Neural cell (in vitro differentiated cells): ENCODE measurements around the gene MAST4. TPM values are rescaled to one million over a fixed set of nuclear protein-coding genes. Genes with fewer than 3 reads are reported as not detected.

Experiments
- H2AFZ ChIP-seq: fragments of 200-600, 300-800 bp; sonication (generic), shearing (Covaris generic); 2 replicates; pipeline ENCODE4 v1.6.0; 2014; ENCODE audit warnings: low read depth, mild to moderate bottlenecking, antibody characterized with exemption, low read length, moderate library complexity
- H3F3A ChIP-seq: fragments of 200-600 bp; shearing (Covaris generic); 2 replicates; pipeline ENCODE4 v1.6.1; 2016; ENCODE audit warnings: mild to moderate bottlenecking, moderate library complexity, mixed read lengths, antibody characterized with exemption, low read length; ENCODE audit not compliant: insufficient read depth, poor library complexity, severe bottlenecking
- H3K27ac ChIP-seq: fragments of 200-600, 300-800 bp; sonication (generic), shearing (Covaris generic); 2 replicates; pipeline ENCODE4 v1.5.1; 2014; ENCODE audit warnings: mild to moderate bottlenecking, low read length, moderate library complexity
- H3K27me3 ChIP-seq: fragments of 300-800, 200-600 bp; sonication (generic), shearing (Covaris generic); 2 replicates; pipeline ENCODE4 v1.6.0; 2014; ENCODE audit warnings: mild to moderate bottlenecking, low read depth, low read length, moderate library complexity; ENCODE audit not compliant: insufficient read depth
- H3K36me3 ChIP-seq: fragments of 300-800, 200-600 bp; sonication (generic), shearing (Covaris generic); 2 replicates; pipeline ENCODE4 v1.5.1; 2014; ENCODE audit warnings: mild to moderate bottlenecking, antibody characterized with exemption, low read length, moderate library complexity; ENCODE audit not compliant: insufficient read depth
- H3K4me2 ChIP-seq: fragments of 300-800, 200-600 bp; sonication (generic), shearing (Covaris generic); 2 replicates; pipeline ENCODE4 v1.6.0; 2014; ENCODE audit warnings: mild to moderate bottlenecking, low read length
- H3K4me3 ChIP-seq: fragments of 300-800, 200-600 bp; sonication (generic), shearing (Covaris generic); 2 replicates; pipeline ENCODE4 v1.5.1; 2014; ENCODE audit warnings: mild to moderate bottlenecking, low read length, moderate library complexity
- H3K79me2 ChIP-seq: fragments of 200-600 bp; shearing (Covaris generic); replicated peaks from 2 replicates; pipeline ENCODE4 v1.6.0; 2014; ENCODE audit warnings: mild to moderate bottlenecking, low read length, moderate library complexity; ENCODE audit not compliant: insufficient read depth
- H3K9ac ChIP-seq: fragments of 300-800, 200-600 bp; sonication (generic), shearing (Covaris generic); 2 replicates; pipeline ENCODE4 v1.6.1; 2016; ENCODE audit warnings: mild to moderate bottlenecking, low read length, mixed read lengths
- H3K9me2 ChIP-seq: fragments of 200-600 bp; shearing (Covaris generic); 2 replicates; pipeline ENCODE4 v1.6.1; 2016; ENCODE audit warnings: mild to moderate bottlenecking, low read length, mixed read lengths; ENCODE audit not compliant: insufficient read depth
- H3K9me3 ChIP-seq: fragments of 200-600, 300-800 bp; sonication (generic), shearing (Covaris generic); 2 replicates; pipeline ENCODE4 v1.6.1; 2016; ENCODE audit warnings: mild to moderate bottlenecking, mixed run types, low read length, moderate library complexity, mixed read lengths
- H4K20me1 ChIP-seq: fragments of 200-600 bp; shearing (Covaris generic); 2 replicates; pipeline ENCODE4 v1.6.1; 2016; ENCODE audit warnings: mild to moderate bottlenecking, mixed run types; ENCODE audit not compliant: insufficient read depth
- CTCF ChIP-seq: fragments of 450-650 bp; IDR thresholded peaks from 2 replicates; pipeline ENCODE4 v1.5.1; 2014; ENCODE audit warnings: antibody characterized with exemption, mild to moderate bottlenecking, moderate library complexity; ENCODE audit not compliant: poor library complexity, severe bottlenecking
- EP300 ChIP-seq: fragments of 450-650 bp; conservative IDR thresholded peaks from 2 replicates; pipeline ENCODE4 v1.6.1; 2014; ENCODE audit warnings: antibody characterized with exemption, mild to moderate bottlenecking, moderate library complexity; ENCODE audit not compliant: poor library complexity, severe bottlenecking
- EZH2 ChIP-seq: fragments of 200-600, 300-800 bp; shearing (Covaris generic), sonication (generic); IDR thresholded peaks from 2 replicates; pipeline ENCODE4 v1.6.1; 2014; ENCODE audit warnings: antibody characterized with exemption, low read length, borderline replicate concordance, mild to moderate bottlenecking; ENCODE audit not compliant: insufficient read depth, poor library complexity, severe bottlenecking
- MXI1 ChIP-seq: fragments of 450-650 bp; conservative IDR thresholded peaks from 2 replicates; pipeline ENCODE4 v1.6.1; 2014; ENCODE audit warnings: antibody characterized with exemption, mild to moderate bottlenecking; ENCODE audit not compliant: poor library complexity, severe bottlenecking
- POLR2AphosphoS5 ChIP-seq: IDR thresholded peaks from 2 replicates; pipeline ENCODE4 v1.6.1; 2012
- RAD21 ChIP-seq: fragments of 450-650 bp; conservative IDR thresholded peaks from 2 replicates; pipeline ENCODE4 v1.6.1; 2014; ENCODE audit warnings: antibody characterized with exemption, mild to moderate bottlenecking, moderate library complexity
- REST ChIP-seq: IDR thresholded peaks from 2 replicates; pipeline ENCODE4 v1.6.1; 2012; ENCODE audit warnings: borderline replicate concordance
- SMC3 ChIP-seq: fragments of 450-650 bp; conservative IDR thresholded peaks from 2 replicates; pipeline ENCODE4 v1.6.1; 2014; ENCODE audit warnings: antibody characterized with exemption, mild to moderate bottlenecking, moderate library complexity; ENCODE audit not compliant: poor library complexity
- TAF1 ChIP-seq: IDR thresholded peaks from 2 replicates; pipeline ENCODE4 v1.6.1; 2012; ENCODE audit warnings: low read depth
- polyA plus RNA-seq: library from polyadenylated mRNA; depleted of rRNA; stranded (reverse); fragments of >200 nt; gene quantifications from 2 replicates; pipeline ENCODE4 v1.2.3, GENCODE V29; 2014

The MAST4 gene
- polyA plus RNA-seq, 1 donor from 2014 or later: 2.3 TPM

- Histone ChIP-seq H3K79me2 (no peaks in the 10 kb centered on the region), H3F3A (no peaks in the 10 kb centered on the region), H3K27ac (no peak overlapping the region), H2AFZ (no peak overlapping the region), H3K27me3 (no peaks in the 10 kb centered on the region), H3K9ac (no peak overlapping the region), H3K9me3 (no peaks in the 10 kb centered on the region), H3K4me2 (no peak overlapping the region), H3K9me2 (no peaks in the 10 kb centered on the region), H4K20me1 (no peaks in the 10 kb centered on the region), H3K36me3 (no peaks in the 10 kb centered on the region), H3K4me3 (no peak overlapping the region)
- TF ChIP-seq POLR2AphosphoS5: no peak
- TF ChIP-seq EP300: no peak
- no peak for TF ChIP-seq TAF1
- TF ChIP-seq REST: no peak
Observed at GRCh38 chr5:67027171-67027570, 431.0 kb downstream of the MAST4 start.

- no peak overlapping the region for H3K4me2 ChIP-seq
- H3K79me2 ChIP-seq: no peaks in the 10 kb centered on the region
- H3K36me3 ChIP-seq: no peaks in the 10 kb centered on the region
- H3F3A ChIP-seq: no peaks in the 10 kb centered on the region
- no peaks in the 10 kb centered on the region for H3K9me2 ChIP-seq
- no peaks in the 10 kb centered on the region for H3K27me3 ChIP-seq
- no peaks in the 10 kb centered on the region for H4K20me1 ChIP-seq
- TF ChIP-seq RAD21: no peak
- no peak for TF ChIP-seq MXI1
- no peak for TF ChIP-seq SMC3
- TF ChIP-seq EP300: no peak
- no peak for TF ChIP-seq CTCF
- TF ChIP-seq EZH2: no peak
- TF ChIP-seq TAF1: no peak
- TF ChIP-seq REST: no peak
- TF ChIP-seq POLR2AphosphoS5: no peak
- H2AFZ ChIP-seq: no peak overlapping the region
- H3K9ac ChIP-seq: no peak overlapping the region
- H3K4me3 ChIP-seq: no peak overlapping the region
- no peaks in the 10 kb centered on the region for H3K9me3 ChIP-seq
- H3K27ac ChIP-seq: no peak overlapping the region
Observed at GRCh38 chr5:67028371-67028770, 432.2 kb downstream of the MAST4 start.
